ENCODE measurements around the gene HIVEP3. TPM values are rescaled to one million over a fixed set of nuclear protein-coding genes. Genes with fewer than 3 reads are reported as not detected.

The HIVEP3 gene
- total RNA-seq, 2 donors from 2014 or later, result 2.3 to 12.8 TPM

DNA sequence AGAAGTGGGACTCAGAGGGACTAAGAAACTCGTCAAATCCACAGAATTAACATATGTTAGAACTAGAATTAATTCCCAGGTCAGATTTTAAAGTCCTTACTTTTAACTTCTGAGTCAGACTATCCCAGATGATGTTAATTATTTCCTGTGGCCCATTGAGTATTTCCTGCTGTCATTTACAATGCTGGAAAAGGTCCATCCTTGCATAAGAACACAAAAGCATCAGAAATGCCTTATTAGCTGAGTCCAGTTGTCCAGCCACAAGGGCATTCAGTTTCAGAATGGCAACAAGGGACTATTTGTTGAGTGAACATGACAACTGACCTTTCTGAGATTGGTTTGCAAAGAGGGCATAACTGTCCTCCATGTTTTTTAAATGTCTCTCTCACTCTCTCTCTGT is 16.5 kb upstream of the HIVEP3 start:
- Histone ChIP-seq H3K27me3 (replicated peaks; ENCODE audit: insufficient read depth) (no peaks in the 10 kb centered on the region), H3K9me3 (no peaks in the 10 kb centered on the region), H3K27ac (no peak overlapping the region), H3K4me1 (ENCODE audit: control insufficient read depth in 1 of 2, low read depth in 2 of 2) (no peaks in the 10 kb centered on the region), H3K36me3 (no peaks in the 10 kb centered on the region), H3K4me3 (no peak overlapping the region)
- TF ChIP-seq, protein P1, sequence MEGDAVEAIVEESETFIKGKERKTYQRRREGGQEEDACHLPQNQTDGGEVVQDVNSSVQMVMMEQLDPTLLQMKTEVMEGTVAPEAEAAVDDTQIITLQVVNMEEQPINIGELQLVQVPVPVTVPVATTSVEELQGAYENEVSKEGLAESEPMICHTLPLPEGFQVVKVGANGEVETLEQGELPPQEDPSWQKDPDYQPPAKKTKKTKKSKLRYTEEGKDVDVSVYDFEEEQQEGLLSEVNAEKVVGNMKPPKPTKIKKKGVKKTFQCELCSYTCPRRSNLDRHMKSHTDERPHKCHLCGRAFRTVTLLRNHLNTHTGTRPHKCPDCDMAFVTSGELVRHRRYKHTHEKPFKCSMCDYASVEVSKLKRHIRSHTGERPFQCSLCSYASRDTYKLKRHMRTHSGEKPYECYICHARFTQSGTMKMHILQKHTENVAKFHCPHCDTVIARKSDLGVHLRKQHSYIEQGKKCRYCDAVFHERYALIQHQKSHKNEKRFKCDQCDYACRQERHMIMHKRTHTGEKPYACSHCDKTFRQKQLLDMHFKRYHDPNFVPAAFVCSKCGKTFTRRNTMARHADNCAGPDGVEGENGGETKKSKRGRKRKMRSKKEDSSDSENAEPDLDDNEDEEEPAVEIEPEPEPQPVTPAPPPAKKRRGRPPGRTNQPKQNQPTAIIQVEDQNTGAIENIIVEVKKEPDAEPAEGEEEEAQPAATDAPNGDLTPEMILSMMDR (IDR thresholded peaks at IDR 0.05), result no peak
- ATAC-seq (ENCODE audit: insufficient number of reproducible peaks, low FRiP score, low read depth) (no peak), DNase-seq (ENCODE audit: low spot score) (no peak)

DNA sequence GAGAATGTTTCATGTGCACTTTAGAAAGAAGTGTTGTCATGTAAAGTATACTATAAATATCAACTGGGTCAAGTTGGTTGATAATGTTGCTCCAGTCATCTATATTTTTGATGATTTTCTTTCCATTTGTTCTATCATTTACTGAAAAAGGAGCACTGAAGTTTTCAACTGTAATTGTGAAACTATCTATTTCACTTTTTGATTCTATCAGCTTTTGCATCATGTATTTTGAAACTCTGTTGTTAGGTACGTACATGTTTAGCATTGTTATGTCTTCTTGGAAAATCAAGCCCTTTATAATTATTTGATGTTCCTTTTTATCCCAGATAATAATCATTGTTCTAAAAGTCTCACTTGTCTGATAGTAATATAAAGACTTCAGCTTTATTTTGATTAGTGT is 14.4 kb upstream of the HIVEP3 start:
- TF ChIP-seq, protein P1 (IDR thresholded peaks at IDR 0.05), result no peak
- no peak for DNase-seq (ENCODE audit: low spot score)

DNA sequence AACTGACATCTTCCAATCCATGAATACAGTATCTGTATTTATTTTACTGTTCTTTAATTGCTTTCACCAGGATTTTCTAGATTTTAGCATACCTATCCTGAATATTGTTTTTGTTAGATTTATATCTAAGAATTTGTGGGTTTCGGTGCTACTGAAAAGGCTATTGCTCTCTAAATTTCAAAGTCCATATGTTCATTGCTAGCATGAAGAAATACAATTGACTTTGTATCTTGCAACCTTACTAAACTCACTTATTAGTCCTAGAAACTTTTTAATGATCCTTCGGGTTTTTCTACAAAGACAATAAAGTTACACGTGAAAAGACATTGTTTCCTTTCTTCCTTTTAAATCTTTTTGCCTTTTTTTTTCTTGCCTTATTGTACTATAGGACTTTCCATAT is 12.9 kb upstream of the HIVEP3 start:
- Histone ChIP-seq H3K4me3 (no peak overlapping the region), H3K27me3 (replicated peaks; ENCODE audit: insufficient read depth) (no peaks in the 10 kb centered on the region), H3K36me3 (no peaks in the 10 kb centered on the region), H3K27ac (no peak overlapping the region), H3K9me3 (no peaks in the 10 kb centered on the region), H3K4me1 (ENCODE audit: control insufficient read depth in 1 of 2, low read depth in 2 of 2) (no peaks in the 10 kb centered on the region)
- no peak for DNase-seq (ENCODE audit: low spot score)
- ATAC-seq (ENCODE audit: insufficient number of reproducible peaks, low FRiP score, low read depth), result no peak
- TF ChIP-seq, protein P1 (IDR thresholded peaks at IDR 0.05), result no peak

More for the DNA sequence above, 14.4 kb upstream of the HIVEP3 start:
- no peaks in the 10 kb centered on the region for H3K27me3 ChIP-seq (replicated peaks; ENCODE audit: insufficient read depth)
- H3K4me3 ChIP-seq, result no peak overlapping the region
- ATAC-seq (ENCODE audit: insufficient number of reproducible peaks, low FRiP score, low read depth), result no peak
- H3K9me3 ChIP-seq, result no peaks in the 10 kb centered on the region
- H3K27ac ChIP-seq, result no peak overlapping the region
- no peaks in the 10 kb centered on the region for H3K36me3 ChIP-seq
- H3K4me1 ChIP-seq (ENCODE audit: control insufficient read depth in 1 of 2, low read depth in 2 of 2), result no peaks in the 10 kb centered on the region

DNA sequence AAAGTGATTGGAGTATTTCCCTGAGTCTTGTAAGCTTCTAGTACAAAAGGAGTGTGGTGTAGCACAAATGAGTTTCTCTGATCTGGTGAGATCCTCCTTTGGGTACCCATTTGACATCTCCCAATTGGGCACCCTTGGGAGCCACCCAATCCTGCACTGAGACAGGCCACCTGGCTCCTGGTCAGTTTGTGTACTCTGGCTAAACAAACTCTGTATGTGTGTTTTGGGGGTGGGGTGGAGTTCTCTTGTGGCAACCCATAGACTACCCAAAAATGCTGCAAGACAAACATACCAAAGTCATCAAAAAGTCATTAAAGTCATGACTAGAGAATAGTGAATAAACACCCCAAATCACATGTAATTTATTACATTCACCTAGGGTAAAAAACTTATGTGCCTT is 8.4 kb upstream of the HIVEP3 start:
- ATAC-seq (ENCODE audit: insufficient number of reproducible peaks, low FRiP score, low read depth), result no peak
- Histone ChIP-seq H3K9me3 (no peaks in the 10 kb centered on the region), H3K27me3 (replicated peaks; ENCODE audit: insufficient read depth) (no peaks in the 10 kb centered on the region), H3K27ac (no peak overlapping the region), H3K4me1 (ENCODE audit: control insufficient read depth in 1 of 2, low read depth in 2 of 2) (no peaks in the 10 kb centered on the region), H3K4me3 (no peak overlapping the region), H3K36me3 (no peaks in the 10 kb centered on the region)
- TF ChIP-seq, protein P1 (IDR thresholded peaks at IDR 0.05), result no peak
- no peak for DNase-seq (ENCODE audit: low spot score)

DNA sequence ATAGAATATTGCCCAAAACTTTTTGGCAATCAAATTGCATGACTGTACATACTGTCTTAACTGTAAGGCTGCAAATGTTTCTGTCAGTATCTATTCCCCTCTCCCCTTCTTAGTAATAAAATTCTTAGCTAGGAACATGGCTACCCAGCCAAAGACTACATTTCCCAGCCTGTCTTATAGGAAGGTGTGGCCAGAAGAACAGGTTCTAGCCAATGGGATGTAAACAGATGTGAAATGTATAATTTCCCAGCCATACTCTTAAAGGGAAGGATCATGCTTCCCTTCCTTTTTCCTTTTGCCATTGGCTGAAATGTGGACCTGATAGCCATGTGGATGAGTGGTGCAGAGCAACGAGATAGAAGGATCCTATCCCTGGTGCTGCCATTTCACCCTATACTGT is 7.0 kb upstream of the HIVEP3 start:
- Histone ChIP-seq H3K4me3 (no peak overlapping the region), H3K27me3 (replicated peaks; ENCODE audit: insufficient read depth) (no peaks in the 10 kb centered on the region), H3K9me3 (no peaks in the 10 kb centered on the region), H3K36me3 (no peaks in the 10 kb centered on the region), H3K27ac (no peak overlapping the region), H3K4me1 (ENCODE audit: control insufficient read depth in 1 of 2, low read depth in 2 of 2) (no peaks in the 10 kb centered on the region)
- ATAC-seq (ENCODE audit: insufficient number of reproducible peaks, low FRiP score, low read depth) (no peak), DNase-seq (ENCODE audit: low spot score) (no peak)
- TF ChIP-seq, protein P1 (IDR thresholded peaks at IDR 0.05), result no peak
